SK-N-SH (cell line): ENCODE measurements around the gene DYNLT1. TPM values are rescaled to one million over a fixed set of nuclear protein-coding genes. Genes with fewer than 3 reads are reported as not detected.

Experiments
- CTCF ChIA-PET: fragments of 300-600, 350-600 bp; formaldehyde crosslinking; extraction: SDS; loops from one replicate; lab custom pipeline; 2021; lab: Yijun Ruan, JAX
- POLR2A ChIA-PET: fragments of 350-600 bp; sonication (Branson Sonifier 250); formaldehyde crosslinking; extraction: SDS; loops from one replicate; lab custom pipeline; 2020; ENCODE audit warnings: antibody characterized with exemption, inconsistent platforms; lab: Yijun Ruan, JAX
- DNase-seq: peaks from one replicate; pipeline ENCODE4 v3.0.0; 2012
- H2AFZ ChIP-seq: fragments of 200-600 bp; sonication (generic); 2 replicates; pipeline ENCODE4 v1.8.1; 2016; ENCODE audit warnings: antibody characterized with exemption, mild to moderate bottlenecking, low read depth
- H3F3A ChIP-seq: fragments of 200-600 bp; sonication (generic); replicated peaks from 2 replicates; pipeline ENCODE3; 2016; ENCODE audit warnings: antibody characterized with exemption, mild to moderate bottlenecking; ENCODE audit not compliant: insufficient read depth
- H3K27ac ChIP-seq, 2 experiments: fragments of 200-500 bp in 1 of 2; fragments of 200-600 bp in 1 of 2; sonication (Bioruptor generic) in 1 of 2; sonication (generic), shearing (Covaris generic) in 1 of 2; 2 replicates each; pipeline versions ENCODE4 v1.5.1 to v1.6.1; 2014 to 2016; ENCODE audit warnings: low read depth in 2 of 2, inconsistent platforms in 1 of 2, low read length in 1 of 2, mild to moderate bottlenecking in 1 of 2, mixed read lengths in 1 of 2
- H3K27me3 ChIP-seq: fragments of 200-600 bp; sonication (generic), shearing (Covaris generic); 2 replicates; pipeline ENCODE4 v1.6.1; 2016; ENCODE audit warnings: mixed run types; ENCODE audit not compliant: insufficient read depth
- H3K36me3 ChIP-seq, 2 experiments: fragments of 200-500 bp in 1 of 2; fragments of 200-600 bp in 1 of 2; sonication (Bioruptor generic) in 1 of 2; sonication (generic) in 1 of 2; replicated peaks in 1 of 2; 2 replicates each; pipeline versions ENCODE3 to v1.5.1; 2014 to 2016; ENCODE audit warnings: low read length in 1 of 2, mild to moderate bottlenecking in 1 of 2; ENCODE audit not compliant: insufficient read depth in 2 of 2, control insufficient read depth in 1 of 2
- H3K4me1 ChIP-seq, 2 experiments: fragments of 200-500 bp in 1 of 2; fragments of 200-600 bp in 1 of 2; sonication (Bioruptor generic) in 1 of 2; sonication (generic), shearing (Covaris generic) in 1 of 2; 2 replicates each; pipeline versions ENCODE4 v1.5.1 to v1.6.1; 2014 to 2016; ENCODE audit warnings: low read depth in 1 of 2, low read length in 1 of 2, mixed run types in 1 of 2; ENCODE audit not compliant: insufficient read depth in 2 of 2, control insufficient read depth in 1 of 2
- H3K4me2 ChIP-seq: fragments of 200-600 bp; sonication (generic), shearing (Covaris generic); 2 replicates; pipeline ENCODE4 v1.6.1; 2017; ENCODE audit warnings: mixed run types
- H3K4me3 ChIP-seq, 2 experiments: fragments of 200-500 bp in 1 of 2; fragments of 200-600 bp in 1 of 2; sonication (Bioruptor generic) in 1 of 2; sonication (generic), shearing (Covaris generic) in 1 of 2; 2 replicates each; pipeline versions ENCODE4 v1.5.1 to v1.8.1; 2014 to 2016; ENCODE audit warnings: low read depth in 2 of 2, inconsistent platforms in 1 of 2, low read length in 1 of 2, mild to moderate bottlenecking in 1 of 2, mixed read lengths in 1 of 2, moderate library complexity in 1 of 2
- H3K79me2 ChIP-seq: fragments of 200-600 bp; sonication (generic); 2 replicates; pipeline ENCODE4 v1.8.1; 2017; ENCODE audit warnings: mild to moderate bottlenecking; ENCODE audit not compliant: insufficient read depth
- H3K9ac ChIP-seq: fragments of 200-600 bp; sonication (generic); 2 replicates; pipeline ENCODE4 v1.6.1; 2017; ENCODE audit warnings: mixed run types
- H3K9me2 ChIP-seq: fragments of 200-600 bp; sonication (generic); 2 replicates; pipeline ENCODE4 v1.6.1; 2017; ENCODE audit warnings: mixed run types
- H3K9me3 ChIP-seq: fragments of 200-600 bp; sonication (generic); 2 replicates; pipeline ENCODE4 v1.6.1; 2017; ENCODE audit warnings: mixed run types, mild to moderate bottlenecking, moderate library complexity
- H4K20me1 ChIP-seq: fragments of 200-600 bp; sonication (generic); 2 replicates; pipeline ENCODE4 v1.6.1; 2017; ENCODE audit warnings: mild to moderate bottlenecking, mixed run types; ENCODE audit not compliant: insufficient read depth
- ELF1 ChIP-seq: IDR thresholded peaks from 2 replicates; pipeline ENCODE4 v1.4.0; 2012
- EP300 ChIP-seq, 2 experiments: IDR thresholded peaks; 2 replicates each; pipeline versions ENCODE4 v1.4.0 to v1.6.1; 2012; ENCODE audit warnings: borderline replicate concordance in 1 of 2, low read depth in 1 of 2, low read length in 1 of 2
- EZH2phosphoT487 ChIP-seq: fragments of 200-600 bp; sonication (generic); IDR thresholded peaks from 2 replicates; pipeline ENCODE4 v1.6.1; 2017; ENCODE audit warnings: low read depth, mixed run types, mild to moderate bottlenecking, antibody characterized with exemption, moderate library complexity, borderline replicate concordance
- FOXJ3 ChIP-seq: sonication (generic); formaldehyde crosslinking; IDR thresholded peaks from 2 replicates; pipeline ENCODE4 v1.5.1; 2020; ENCODE audit warnings: mild to moderate bottlenecking, missing genetic modification reagents
- FOXM1 ChIP-seq: IDR thresholded peaks from 2 replicates; pipeline ENCODE4 v1.4.0; 2012; ENCODE audit warnings: low read depth, mild to moderate bottlenecking
- GABPA ChIP-seq: IDR thresholded peaks from 2 replicates; pipeline ENCODE4 v1.4.0; 2012; ENCODE audit warnings: low read depth, mild to moderate bottlenecking
- MEF2A ChIP-seq: IDR thresholded peaks from 2 replicates; pipeline ENCODE4 v1.4.0; 2012; ENCODE audit warnings: low read depth, borderline replicate concordance
- NFIC ChIP-seq: IDR thresholded peaks from 2 replicates; pipeline ENCODE4 v1.4.0; 2012; ENCODE audit warnings: borderline replicate concordance
- PBX3 ChIP-seq: IDR thresholded peaks from 2 replicates; pipeline ENCODE4; 2012
- RAD21 ChIP-seq: IDR thresholded peaks from 2 replicates; pipeline ENCODE4 v1.6.1; 2012; ENCODE audit warnings: mild to moderate bottlenecking, low read length
- RCOR1 ChIP-seq: fragments of 150-350 bp; IDR thresholded peaks from 2 replicates; pipeline ENCODE4 v1.6.1; 2017; ENCODE audit warnings: antibody characterized with exemption, low read length
- RFX5 ChIP-seq: IDR thresholded peaks from 2 replicates; pipeline ENCODE4 v1.6.1; 2012; ENCODE audit warnings: mild to moderate bottlenecking, improper control_type of control experiment, low read length
- RXRA ChIP-seq: IDR thresholded peaks from 2 replicates; pipeline ENCODE4 v1.4.0; 2012; ENCODE audit warnings: low read depth, mild to moderate bottlenecking, borderline replicate concordance
- SIN3A ChIP-seq: IDR thresholded peaks from 2 replicates; pipeline ENCODE4 v1.6.1; 2012; ENCODE audit warnings: low read depth, mild to moderate bottlenecking, low read length, moderate library complexity, borderline replicate concordance
- TAF1 ChIP-seq: IDR thresholded peaks from 2 replicates; pipeline ENCODE4 v1.6.1; 2012; ENCODE audit warnings: low read depth, mild to moderate bottlenecking, low read length, moderate library complexity, borderline replicate concordance
- TCF12 ChIP-seq: IDR thresholded peaks from 2 replicates; pipeline ENCODE4 v1.4.0; 2012
- TEAD4 ChIP-seq: IDR thresholded peaks from 2 replicates; pipeline ENCODE4 v1.4.0; 2012; ENCODE audit warnings: mild to moderate bottlenecking, borderline replicate concordance; ENCODE audit not compliant: insufficient read depth
- USF1 ChIP-seq: IDR thresholded peaks from 2 replicates; pipeline ENCODE4 v1.4.0; 2012; ENCODE audit warnings: low read depth, borderline replicate concordance
- WGBS: methylation state at CpG from one replicate; pipeline ENCODE4 v1.1.6; 2017; ENCODE audit warnings: low lambda C conversion rate; 5-methylcytosine and 5-hydroxymethylcytosine counted together
- polyA plus RNA-seq, 3 experiments: library from polyadenylated mRNA; depleted of rRNA; stranded (reverse); fragments of >200 nt; gene quantifications; 2 replicates each; pipeline ENCODE4 v1.2.3, GENCODE V29; 2012
- TF ChIP-seq, protein P1 (sequence below): fragments of 150-350 bp; IDR thresholded peaks from 2 replicates; pipeline ENCODE4 v1.6.1; 2016; ENCODE audit warnings: mild to moderate bottlenecking, low read depth, low read length
- TF ChIP-seq, protein P2 (sequence below): fragments of 150-350 bp; IDR thresholded peaks from 2 replicates; pipeline ENCODE4 v1.6.1; 2017; ENCODE audit warnings: antibody characterized with exemption, low read length, low read depth, borderline replicate concordance

The DYNLT1 gene
- polyA plus RNA-seq, 1 of the 3 experiments (the other 2 are of a cell fraction) = 306 TPM

- no peak for DNase-seq
- Histone ChIP-seq H2AFZ (no peak overlapping the region), H3K9ac (no peak overlapping the region), H3F3A (no peaks in the 10 kb centered on the region), H3K36me3 (peaks cover 33 to 57% of the 10 kb centered on the region in 2 experiments), H3K9me3 (no peaks in the 10 kb centered on the region), H3K4me3 (no peak overlapping the region), H3K9me2 (no peaks in the 10 kb centered on the region), H3K4me1 (no peaks in the 10 kb centered on the region; a peak in 1 of 4 replicates), H4K20me1 (no peaks in the 10 kb centered on the region), H3K4me2 (no peak overlapping the region), H3K79me2 (no peaks in the 10 kb centered on the region), H3K27ac (no peak overlapping the region), H3K27me3 (no peaks in the 10 kb centered on the region)
- TF ChIP-seq TCF12 (no peak), GABPA (no peak), FOXM1 (no peak), MEF2A (no peak), SIN3A (no peak), EZH2phosphoT487 (no peak), RCOR1 (no peak), USF1 (no peak), RFX5 (no peak), RXRA (no peak), NFIC (no peak), TEAD4 (no peak), FOXJ3 (no peak)
- TF ChIP-seq, protein P1, sequence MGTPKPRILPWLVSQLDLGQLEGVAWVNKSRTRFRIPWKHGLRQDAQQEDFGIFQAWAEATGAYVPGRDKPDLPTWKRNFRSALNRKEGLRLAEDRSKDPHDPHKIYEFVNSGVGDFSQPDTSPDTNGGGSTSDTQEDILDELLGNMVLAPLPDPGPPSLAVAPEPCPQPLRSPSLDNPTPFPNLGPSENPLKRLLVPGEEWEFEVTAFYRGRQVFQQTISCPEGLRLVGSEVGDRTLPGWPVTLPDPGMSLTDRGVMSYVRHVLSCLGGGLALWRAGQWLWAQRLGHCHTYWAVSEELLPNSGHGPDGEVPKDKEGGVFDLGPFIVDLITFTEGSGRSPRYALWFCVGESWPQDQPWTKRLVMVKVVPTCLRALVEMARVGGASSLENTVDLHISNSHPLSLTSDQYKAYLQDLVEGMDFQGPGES = no peak
- ChIA-PET CTCF (no interaction called here), POLR2A (no interaction called here)
- WGBS = 94% methylated on average over 7 of the region's 7 CpGs
Observed at GRCh38 chr6:158591134-158591809, 53.3 kb downstream of the DYNLT1 start.

- no peak for TF ChIP-seq PBX3
- TF ChIP-seq RAD21 = no peak
- no peak for TF ChIP-seq TAF1
- TF ChIP-seq SIN3A = no peak
- TF ChIP-seq RCOR1 = no peak
- TF ChIP-seq, protein P2, sequence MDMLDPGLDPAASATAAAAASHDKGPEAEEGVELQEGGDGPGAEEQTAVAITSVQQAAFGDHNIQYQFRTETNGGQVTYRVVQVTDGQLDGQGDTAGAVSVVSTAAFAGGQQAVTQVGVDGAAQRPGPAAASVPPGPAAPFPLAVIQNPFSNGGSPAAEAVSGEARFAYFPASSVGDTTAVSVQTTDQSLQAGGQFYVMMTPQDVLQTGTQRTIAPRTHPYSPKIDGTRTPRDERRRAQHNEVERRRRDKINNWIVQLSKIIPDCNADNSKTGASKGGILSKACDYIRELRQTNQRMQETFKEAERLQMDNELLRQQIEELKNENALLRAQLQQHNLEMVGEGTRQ = no peak
- TF ChIP-seq FOXM1 = no peak
- no peak for TF ChIP-seq TCF12
- no peak for TF ChIP-seq USF1
- TF ChIP-seq RXRA = no peak
- TF ChIP-seq RFX5 = no peak
- TF ChIP-seq ELF1 = no peak
- TF ChIP-seq EP300 (IDR thresholded peaks at IDR 0.05; ENCODE audit: borderline replicate concordance in 1 of 2, low read depth in 1 of 2, low read length in 1 of 2) = no peak
- WGBS = over 99% methylated on average over 8 of the region's 8 CpGs
- Histone ChIP-seq H3K36me3 (peaks cover 45 to 66% of the 10 kb centered on the region in 2 experiments), H2AFZ (no peak overlapping the region), H3K4me1 (no peaks in the 10 kb centered on the region), H4K20me1 (no peaks in the 10 kb centered on the region), H3K27ac (no peak overlapping the region), H3K27me3 (no peaks in the 10 kb centered on the region), H3K4me2 (no peak overlapping the region), H3K9me3 (no peaks in the 10 kb centered on the region), H3K9me2 (no peaks in the 10 kb centered on the region), H3K4me3 (no peak overlapping the region), H3K9ac (no peak overlapping the region), H3F3A (no peaks in the 10 kb centered on the region), H3K79me2 (no peaks in the 10 kb centered on the region)
- no peak for DNase-seq
- POLR2A ChIA-PET = no interaction called here
- CTCF ChIA-PET = interaction anchor here (1.0 to 1.2 kb wide), 2 partner anchors 14 to 368 kb away, joined by 3 to 5 read pairs; no protein-coding TSS in a partner anchor
Observed at GRCh38 chr6:158589366-158589765, 55.2 kb downstream of the DYNLT1 start.
